HG02840 (cell line): ENCODE data around the gene AGAP5.
"Not testable (repeated sequence)": the region's sequence is repeated elsewhere in the genome, so short reads cannot be mapped to it uniquely, and the experiment has no call there.

Experiments used
- ATAC-seq: cut with Tn5 transposase; IDR thresholded peaks from one replicate; pipeline ENCODE4 v1.9.1; 2021; ENCODE audit warnings: mild to moderate bottlenecking, moderate library complexity, moderate number of reproducible peaks; ENCODE audit not compliant: unreplicated experiment, low FRiP score

The AGAP5 gene

GRCh38 chr10:73715179-73716156 lies 17.6 kb upstream of the AGAP5 start:
- ATAC-seq, result not testable (repeated sequence)

GRCh38 chr10:73714483-73714882 lies 16.6 kb upstream of the AGAP5 start:
- ATAC-seq, result not testable (repeated sequence)

GRCh38 chr10:73713912-73714311 lies 16.0 kb upstream of the AGAP5 start:
- not testable (repeated sequence) for ATAC-seq

GRCh38 chr10:73711683-73712082 lies 13.8 kb upstream of the AGAP5 start:
- not testable (repeated sequence) for ATAC-seq

GRCh38 chr10:73708122-73708521 lies 10.2 kb upstream of the AGAP5 start:
- ATAC-seq, result not testable (repeated sequence)

- not testable (repeated sequence) for ATAC-seq
These were observed 9.7 kb upstream of the AGAP5 start for GRCh38 chr10:73707628-73708027.

- ATAC-seq, result not testable (repeated sequence)
These were observed 8.6 kb upstream of the AGAP5 start for GRCh38 chr10:73706488-73706887.

- ATAC-seq, result not testable (repeated sequence)
These were observed 7.7 kb upstream of the AGAP5 start for GRCh38 chr10:73705506-73706072.

- ATAC-seq, result not testable (repeated sequence)
These were observed 6.0 kb upstream of the AGAP5 start for GRCh38 chr10:73703924-73704323.

- ATAC-seq, result not testable (repeated sequence)
These were observed 910 bp upstream of the AGAP5 start for GRCh38 chr10:73698819-73699218.

- ATAC-seq, result not testable (repeated sequence)
These were observed 2.6 kb downstream of the AGAP5 start for GRCh38 chr10:73695302-73695701.

- not testable (repeated sequence) for ATAC-seq
These were observed 7.2 kb downstream of the AGAP5 start for GRCh38 chr10:73690755-73691154.

GRCh38 chr10:73689596-73689995 lies 8.3 kb downstream of the AGAP5 start:
- not testable (repeated sequence) for ATAC-seq

GRCh38 chr10:73687641-73688040 lies 10.3 kb downstream of the AGAP5 start:
- ATAC-seq, result not testable (repeated sequence)

GRCh38 chr10:73674546-73674945 lies 23.4 kb downstream of the AGAP5 start:
- ATAC-seq, result not testable (repeated sequence)

- ATAC-seq, result not testable (repeated sequence)
These were observed 29.5 kb downstream of the AGAP5 start for GRCh38 chr10:73668378-73668777.

- not testable (repeated sequence) for ATAC-seq
These were observed 31.6 kb downstream of the AGAP5 start for GRCh38 chr10:73666153-73666809.

GRCh38 chr10:73665581-73665980 lies 32.3 kb downstream of the AGAP5 start:
- not testable (repeated sequence) for ATAC-seq

GRCh38 chr10:73664156-73665040 lies 33.5 kb downstream of the AGAP5 start:
- not testable (repeated sequence) for ATAC-seq

GRCh38 chr10:73663621-73664020 lies 34.3 kb downstream of the AGAP5 start:
- not testable (repeated sequence) for ATAC-seq
